HUES6 (cell line): ENCODE results near the gene SYMPK.

Experiments
- H3K27ac ChIP-seq: 2 replicates; pipeline ENCODE4 v1.7.0; 2013; ENCODE audit warnings: low read depth, mild to moderate bottlenecking, low read length, inconsistent platforms
- H3K27me3 ChIP-seq: 2 replicates; pipeline ENCODE4 v1.6.1; 2013; ENCODE audit warnings: low read length; ENCODE audit not compliant: control insufficient read depth, insufficient read depth
- H3K36me3 ChIP-seq: 2 replicates; pipeline ENCODE4 v1.6.1; 2013; ENCODE audit warnings: low read length; ENCODE audit not compliant: control insufficient read depth, insufficient read depth
- H3K4me1 ChIP-seq: 2 replicates; pipeline ENCODE4 v1.6.1; 2013; ENCODE audit warnings: low read length; ENCODE audit not compliant: control insufficient read depth, insufficient read depth
- H3K4me3 ChIP-seq: 2 replicates; pipeline ENCODE4 v1.5.1; 2013; ENCODE audit warnings: low read depth, low read length
- H3K9ac ChIP-seq: one replicate; pipeline ENCODE4 v1.6.1; 2013; ENCODE audit warnings: mild to moderate bottlenecking, low read length
- H3K9me3 ChIP-seq: 2 replicates; pipeline ENCODE4 v1.6.1; 2013; ENCODE audit warnings: low read depth, low read length; ENCODE audit not compliant: control insufficient read depth, insufficient read depth

Gene SYMPK

GRCh38 chr19:45794627-45795026 is 68.3 kb downstream of the SYMPK start:
- H3K4me1 ChIP-seq: peaks cover 5% of the 10 kb centered on the region

GRCh38 chr19:45793876-45794275 is 69.1 kb downstream of the SYMPK start:
- H3K9me3 ChIP-seq: no peaks in the 10 kb centered on the region
- H3K27me3 ChIP-seq: no peaks in the 10 kb centered on the region; the same call in 1 of the 2 replicates
- H3K9ac ChIP-seq: no peak overlapping the region
- H3K27ac ChIP-seq: no peak overlapping the region
- H3K4me3 ChIP-seq: no peak overlapping the region
- peaks cover 5% of the 10 kb centered on the region for H3K4me1 ChIP-seq
- peaks cover 16% of the 10 kb centered on the region for H3K36me3 ChIP-seq

More at GRCh38 chr19:45794627-45795026, 68.3 kb downstream of the SYMPK start:
- Histone ChIP-seq H3K4me3 (no peak overlapping the region), H3K36me3 (peaks cover 9% of the 10 kb centered on the region), H3K9ac (no peak overlapping the region), H3K27me3 (no peaks in the 10 kb centered on the region; the same call in 1 of the 2 replicates), H3K27ac (no peak overlapping the region), H3K9me3 (no peaks in the 10 kb centered on the region)

- H3K27me3 ChIP-seq: no peaks in the 10 kb centered on the region; the same call in 1 of the 2 replicates
- peaks cover 5% of the 10 kb centered on the region for H3K4me1 ChIP-seq
- H3K36me3 ChIP-seq: peaks cover 23% of the 10 kb centered on the region
- no peak overlapping the region for H3K27ac ChIP-seq
- peak overlapping the region; percentile 36; the same call in 1 of the 2 replicates for H3K4me3 ChIP-seq
- no peak overlapping the region for H3K9ac ChIP-seq
- no peaks in the 10 kb centered on the region for H3K9me3 ChIP-seq
These were observed 69.8 kb downstream of the SYMPK start for GRCh38 chr19:45793178-45793564.

- Histone ChIP-seq H3K4me1 (peaks cover 5% of the 10 kb centered on the region), H3K27me3 (no peaks in the 10 kb centered on the region), H3K27ac (no peak within 1 kb of the TSS)
These were observed 70.3 kb downstream of the SYMPK start, which contains the start of gene DMWD for GRCh38 chr19:45792470-45793177. Gene DMWD (minus strand): TSS chr19:45792845. CDS start chr19:45792756, 89 bp downstream.

GRCh38 chr19:45791744-45792469 is 71.0 kb downstream of the SYMPK start:
- peak overlapping the region; percentile 95 for H3K9ac ChIP-seq
- H3K9me3 ChIP-seq: no peaks in the 10 kb centered on the region
- no peak overlapping the region for H3K27ac ChIP-seq
- H3K36me3 ChIP-seq: peaks cover 32% of the 10 kb centered on the region
- peaks cover 5% of the 10 kb centered on the region for H3K4me1 ChIP-seq
- H3K4me3 ChIP-seq: peak overlapping the region; percentile 97
- no peaks in the 10 kb centered on the region for H3K27me3 ChIP-seq

More at GRCh38 chr19:45792470-45793177, 70.3 kb downstream of the SYMPK start, which contains the start of gene DMWD:
- Histone ChIP-seq H3K4me3 (peak within 1 kb of the TSS; percentile 97), H3K9me3 (no peaks in the 10 kb centered on the region), H3K9ac (peak within 1 kb of the TSS; percentile 95), H3K36me3 (peaks cover 25% of the 10 kb centered on the region)

- Histone ChIP-seq H3K4me3 (peak overlapping the region; percentile 97; the same call in 1 of the 2 replicates), H3K27ac (no peak overlapping the region), H3K9ac (no peak overlapping the region)
These were observed 72.0 kb downstream of the SYMPK start for GRCh38 chr19:45790942-45791341.

GRCh38 chr19:45789035-45789786 is 73.7 kb downstream of the SYMPK start:
- Histone ChIP-seq H3K4me3 (no peak overlapping the region), H3K9ac (no peak overlapping the region), H3K9me3 (no peaks in the 10 kb centered on the region), H3K36me3 (peaks cover 56% of the 10 kb centered on the region), H3K27me3 (no peaks in the 10 kb centered on the region), H3K4me1 (peaks cover 5% of the 10 kb centered on the region), H3K27ac (no peak overlapping the region)

More at GRCh38 chr19:45790942-45791341, 72.0 kb downstream of the SYMPK start:
- H3K27me3 ChIP-seq: no peaks in the 10 kb centered on the region
- peaks cover 42% of the 10 kb centered on the region for H3K36me3 ChIP-seq
- H3K9me3 ChIP-seq: no peaks in the 10 kb centered on the region
- peaks cover 5% of the 10 kb centered on the region for H3K4me1 ChIP-seq

- peaks cover 56% of the 10 kb centered on the region for H3K36me3 ChIP-seq
- H3K9ac ChIP-seq: no peak overlapping the region
- H3K27ac ChIP-seq: no peak overlapping the region
- peaks cover 15% of the 10 kb centered on the region for H3K4me1 ChIP-seq
- H3K27me3 ChIP-seq: no peaks in the 10 kb centered on the region
- H3K9me3 ChIP-seq: no peaks in the 10 kb centered on the region
- H3K4me3 ChIP-seq: no peak overlapping the region
These were observed 76.4 kb downstream of the SYMPK start for GRCh38 chr19:45786533-45786894.

- Histone ChIP-seq H3K27me3 (peaks cover 3% of the 10 kb centered on the region; the same call in 1 of the 2 replicates), H3K36me3 (peaks cover 54% of the 10 kb centered on the region), H3K4me3 (no peak overlapping the region), H3K27ac (no peak overlapping the region), H3K9me3 (no peaks in the 10 kb centered on the region), H3K9ac (no peak overlapping the region), H3K4me1 (peaks cover 21% of the 10 kb centered on the region)
These were observed 77.0 kb downstream of the SYMPK start for GRCh38 chr19:45785781-45786532.

- Histone ChIP-seq H3K27ac (no peak overlapping the region), H3K36me3 (peaks cover 48% of the 10 kb centered on the region), H3K9ac (no peak overlapping the region), H3K4me3 (no peak overlapping the region), H3K27me3 (peaks cover 9% of the 10 kb centered on the region), H3K9me3 (no peaks in the 10 kb centered on the region), H3K4me1 (peaks cover 26% of the 10 kb centered on the region)
These were observed 77.8 kb downstream of the SYMPK start for GRCh38 chr19:45785097-45785496.
